Mammary epithelial cell (primary cell): ENCODE data around the gene STYXL2.

Source experiments
- CTCF ChIP-seq, 2 donors: IDR thresholded peaks in 1 of 2; conservative IDR thresholded peaks in 1 of 2; 2 replicates each; pipeline ENCODE4 v1.5.1; 2011 to 2012; ENCODE audit warnings: inconsistent platforms in 2 of 2, low read length in 2 of 2, mild to moderate bottlenecking in 2 of 2, control low read depth in 1 of 2, low read depth in 1 of 2; ENCODE audit not compliant: insufficient read depth in 1 of 2; ENCODE audit errors: extremely low read depth in 1 of 2
- EZH2 ChIP-seq: IDR thresholded peaks from 2 replicates; pipeline ENCODE4 v1.6.1; 2012; ENCODE audit warnings: low read length, inconsistent platforms, borderline replicate concordance

GRCh38 chr1:167093846-167094516 lies at the start of gene STYXL2:
- TF ChIP-seq CTCF (conservative IDR thresholded peaks at IDR 0.05 in 1 of 2, IDR thresholded peaks at IDR 0.05 in 1 of 2; ENCODE audit: extremely low read depth in 1 of 2, insufficient read depth in 1 of 2, low read depth in 1 of 2, low read length in 2 of 2), result no peak
- TF ChIP-seq EZH2, result no peak
